Retinal pigment epithelial cell (primary cell): ENCODE results near the gene ESRP2.
A peak's percentile ranks its signal among the peaks of the same experiment; 100 is the strongest.

ENCODE experiments used
- DNase-seq: peaks from one replicate; pipeline ENCODE4 v3.0.0-alpha.2; 2010; ENCODE audit warnings: low read depth
- H3K4me3 ChIP-seq: 2 replicates; pipeline ENCODE4 v1.5.1; 2011; ENCODE audit warnings: mild to moderate bottlenecking, low read length, control low read depth, moderate library complexity
- CTCF ChIP-seq: conservative IDR thresholded peaks from 2 replicates; pipeline ENCODE4 v1.5.1; 2011; ENCODE audit warnings: low read depth, low read length, control low read depth, inconsistent platforms

Gene ESRP2

DNA sequence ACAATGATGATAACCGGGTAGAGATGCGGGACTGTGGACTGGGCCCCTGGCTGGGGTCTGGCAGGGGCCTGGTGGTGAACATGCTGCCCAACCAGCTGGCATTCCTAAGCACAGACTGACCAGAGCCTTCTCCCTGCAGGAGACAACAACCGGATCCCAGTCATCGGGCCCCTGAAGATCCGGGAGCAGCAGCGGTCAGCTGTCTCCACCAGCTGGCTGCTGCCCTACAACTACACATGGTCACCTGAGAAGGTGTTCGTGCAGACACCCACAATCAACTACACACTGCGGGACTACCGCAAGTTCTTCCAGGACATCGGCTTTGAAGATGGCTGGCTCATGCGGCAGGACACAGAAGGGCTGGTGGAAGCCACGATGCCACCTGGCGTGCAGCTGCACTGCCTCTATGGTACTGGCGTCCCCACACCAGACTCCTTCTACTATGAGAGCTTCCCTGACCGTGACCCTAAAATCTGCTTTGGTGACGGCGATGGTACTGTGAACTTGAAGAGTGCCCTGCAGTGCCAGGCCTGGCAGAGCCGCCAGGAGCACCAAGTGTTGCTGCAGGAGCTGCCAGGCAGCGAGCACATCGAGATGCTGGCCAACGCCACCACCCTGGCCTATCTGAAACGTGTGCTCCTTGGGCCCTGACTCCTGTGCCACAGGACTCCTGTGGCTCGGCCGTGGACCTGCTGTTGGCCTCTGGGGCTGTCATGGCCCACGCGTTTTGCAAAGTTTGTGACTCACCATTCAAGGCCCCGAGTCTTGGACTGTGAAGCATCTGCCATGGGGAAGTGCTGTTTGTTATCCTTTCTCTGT lies 23.3 kb upstream of the ESRP2 start:
- DNase-seq = no peak
- no peak overlapping the region for H3K4me3 ChIP-seq
- TF ChIP-seq CTCF = no peak

DNA sequence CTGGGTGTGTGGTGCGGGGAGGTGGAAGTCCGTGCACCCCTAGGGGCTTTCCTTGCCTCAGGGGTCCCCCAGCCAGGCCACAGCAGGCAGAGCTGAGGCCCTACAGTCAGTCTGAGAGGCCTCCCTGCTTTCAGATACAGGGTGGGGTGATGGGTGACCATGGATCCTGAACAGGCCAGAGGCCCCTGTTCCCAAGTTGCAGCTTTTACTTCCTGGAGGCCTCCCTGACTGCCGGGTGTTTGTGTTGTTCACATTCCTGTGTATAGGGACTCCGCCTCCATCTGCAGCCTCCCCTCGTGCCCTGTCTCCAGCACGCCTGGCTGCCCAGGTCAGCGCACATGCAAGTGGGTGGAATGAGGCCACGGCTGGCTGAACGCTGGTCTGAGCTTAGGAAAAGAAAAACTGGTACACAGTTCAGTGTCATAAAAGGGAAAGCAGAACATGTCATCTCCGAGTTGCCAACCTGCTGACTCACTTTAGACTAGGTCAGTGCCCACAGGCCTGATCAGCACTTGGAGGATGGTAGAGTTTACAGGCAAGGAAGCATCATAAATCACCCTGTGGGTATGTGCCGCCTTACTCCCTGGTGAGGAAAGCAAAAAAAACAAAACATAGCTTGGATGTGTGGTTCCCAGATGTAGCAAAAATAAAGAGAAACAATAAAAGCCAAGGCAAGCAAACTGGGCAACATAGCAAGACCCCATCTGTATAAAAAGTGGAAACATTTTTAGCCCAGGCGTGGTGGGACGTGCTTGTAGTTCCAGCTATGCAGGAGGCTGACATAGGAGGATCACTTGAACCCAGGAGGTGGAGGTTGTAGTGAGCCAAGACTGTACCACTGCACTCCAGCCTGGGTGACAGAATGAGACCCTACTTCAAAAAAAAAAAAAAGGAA lies 22.2 kb upstream of the ESRP2 start:
- no peak for TF ChIP-seq CTCF
- peak; percentile 81 for DNase-seq

GRCh38 chr16:68257251-68257905 lies 21.5 kb upstream of the ESRP2 start:
- no peak overlapping the region for H3K4me3 ChIP-seq
- DNase-seq = no peak
- TF ChIP-seq CTCF = no peak

More for the DNA sequence above, 22.2 kb upstream of the ESRP2 start:
- H3K4me3 ChIP-seq = no peak overlapping the region

GRCh38 chr16:68255712-68256111 lies 19.8 kb upstream of the ESRP2 start:
- no peak for TF ChIP-seq CTCF
- DNase-seq = no peak
- H3K4me3 ChIP-seq = no peak overlapping the region

GRCh38 chr16:68253721-68254120 lies 17.8 kb upstream of the ESRP2 start:
- no peak for TF ChIP-seq CTCF
- DNase-seq = no peak
- no peak overlapping the region for H3K4me3 ChIP-seq

GRCh38 chr16:68252383-68252782 lies 16.5 kb upstream of the ESRP2 start:
- TF ChIP-seq CTCF = no peak
- H3K4me3 ChIP-seq = no peak overlapping the region
- no peak for DNase-seq
